Hematopoietic multipotent progenitor cell (in vitro differentiated cells): Measurements from ENCODE around the gene MT1E. TPM values are rescaled to one million over a fixed set of nuclear protein-coding genes. Genes with fewer than 3 reads are reported as not detected.
"Not testable (repeated sequence)": the region's sequence is repeated elsewhere in the genome, so short reads cannot be mapped to it uniquely, and the experiment has no call there.

Source experiments
- DNase-seq, 3 donors: peaks; one replicate each; pipeline ENCODE4 v3.0.0-alpha.2; 2011 to 2015; ENCODE audit warnings: low read depth in 2 of 3, low spot score in 2 of 3
- total RNA-seq: library from RNA; depleted of rRNA; stranded (reverse); fragments of >200 nt; gene quantifications from one replicate; pipeline ENCODE4 v1.2.3, GENCODE V29; 2012

Gene MT1E
- total RNA-seq, 1 donor = 6.5 TPM

- no peak for DNase-seq
Measured at GRCh38 chr16:56669005-56669839, 43.6 kb downstream of the MT1E start, which contains the start of gene MT1H. TSS of gene MT1H (plus strand) at chr16:56669814. CDS start at chr16:56669885, 71 bp downstream.

- no peak for DNase-seq
Measured at GRCh38 chr16:56669840-56670619, 44.4 kb downstream of the MT1E start.

DNA sequence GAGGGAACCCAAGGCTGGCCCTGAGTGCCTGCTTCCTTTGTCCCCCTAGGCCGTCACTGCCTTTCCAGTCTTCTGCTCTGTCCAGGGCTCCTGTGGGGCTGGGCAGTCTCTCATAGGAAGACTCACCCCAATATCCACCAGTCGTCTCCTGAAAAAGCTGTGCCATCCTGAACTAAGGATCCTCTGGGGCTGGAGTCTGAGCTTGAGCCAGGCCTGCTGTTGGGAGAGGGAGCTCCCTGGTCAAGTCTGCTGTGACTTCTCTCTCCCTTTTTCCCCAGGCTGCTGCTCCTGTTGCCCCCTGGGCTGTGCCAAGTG lies 45.0 kb downstream of the MT1E start:
- DNase-seq = no peak

- DNase-seq = not testable (repeated sequence)
Measured at GRCh38 chr16:56671691-56672090, 46.1 kb downstream of the MT1E start.

GRCh38 chr16:56672171-56672570 lies 46.6 kb downstream of the MT1E start:
- DNase-seq = not testable (repeated sequence)

GRCh38 chr16:56672761-56673536 lies 47.4 kb downstream of the MT1E start:
- DNase-seq = no peak

DNA sequence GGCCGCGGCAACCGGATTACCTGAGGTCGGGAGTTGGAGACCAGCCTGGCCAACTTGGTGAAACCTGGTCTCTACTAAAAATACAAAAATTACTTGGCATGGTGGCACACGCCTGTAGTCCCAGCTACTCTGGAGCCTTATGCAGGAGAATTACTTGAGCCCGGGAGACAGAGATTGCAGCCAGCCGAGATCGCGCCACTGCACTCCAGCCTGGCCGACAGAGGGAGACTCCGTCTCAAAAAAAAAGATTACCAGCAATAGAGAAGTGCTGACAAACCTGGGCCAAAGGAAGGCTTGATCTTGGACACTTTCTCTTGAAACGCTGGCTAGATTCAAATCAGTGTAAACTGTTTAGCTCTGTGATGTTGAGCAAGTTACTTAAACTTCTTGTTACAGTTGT lies 48.3 kb downstream of the MT1E start:
- DNase-seq = peak in 1 of 3 donors; percentile 73

GRCh38 chr16:56674570-56674969 lies 49.0 kb downstream of the MT1E start:
- DNase-seq = not testable (repeated sequence)

DNA sequence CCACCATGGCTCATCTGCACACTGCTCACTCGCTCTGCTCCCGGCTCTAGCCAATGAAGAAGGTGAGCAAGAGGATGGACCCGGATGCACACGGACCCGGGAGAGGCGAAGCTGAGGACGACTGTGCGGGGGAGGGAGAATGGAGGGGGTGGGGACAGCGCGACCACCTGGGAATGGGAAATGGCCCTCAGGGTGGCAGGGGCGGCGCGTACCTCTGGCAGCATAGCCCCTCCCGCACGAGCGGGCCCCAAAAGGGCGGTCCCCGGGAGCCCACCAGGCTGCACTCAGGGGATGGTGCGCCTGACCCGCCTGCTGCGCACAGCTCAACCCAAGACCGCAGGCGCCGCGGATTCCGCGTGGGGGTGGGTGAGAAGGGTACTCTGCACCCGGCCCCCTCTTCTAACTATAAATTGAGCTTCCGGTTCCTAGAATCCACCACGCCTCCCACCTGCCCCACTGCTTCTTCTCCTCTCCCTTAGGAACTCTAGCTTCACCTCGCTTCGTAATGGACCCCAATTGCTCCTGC lies 50.2 kb downstream of the MT1E start:
- peak in 1 of 3 donors; percentile 37 for DNase-seq

Other genes starting within 250 kb of the MT1E start
- gene AMFR, start 200.2 kb upstream of the MT1E start, total RNA-seq = 197 TPM
- gene NUDT21, start 174.4 kb upstream of the MT1E start, total RNA-seq = 34.5 TPM
- gene OGFOD1, start 174.2 kb upstream of the MT1E start, total RNA-seq = 15.6 TPM
- 35.0 TPM for gene BBS2, start 105.8 kb upstream of the MT1E start, total RNA-seq
- not detected for gene MT4, start 60.7 kb upstream of the MT1E start, total RNA-seq
- gene MT3, start 36.3 kb upstream of the MT1E start, total RNA-seq = not detected
- gene MT2A, start 17.2 kb upstream of the MT1E start, total RNA-seq = 21.8 TPM
- gene MT1M, start 6.9 kb downstream of the MT1E start, total RNA-seq = not detected
- not detected for gene MT1A, start 12.9 kb downstream of the MT1E start, total RNA-seq
- not detected for gene MT1B, start 26.1 kb downstream of the MT1E start, total RNA-seq
- 4.6 TPM for gene MT1F, start 32.2 kb downstream of the MT1E start, total RNA-seq
- 5.9 TPM for gene MT1G, start 42.3 kb downstream of the MT1E start, total RNA-seq
- not detected for gene MT1H, start 44.0 kb downstream of the MT1E start, total RNA-seq
- gene MT1X, start 56.7 kb downstream of the MT1E start, total RNA-seq = 54.1 TPM
- gene NUP93, start 104.3 kb downstream of the MT1E start, total RNA-seq = 59.8 TPM
- not detected for gene SLC12A3, start 239.4 kb downstream of the MT1E start, total RNA-seq